ENCODE data around the gene POP5. TPM values are rescaled to one million over a fixed set of nuclear protein-coding genes. Genes with fewer than 3 reads are reported as not detected.

The POP5 gene
- total RNA-seq, 1 experiment from 2014 or later, result 64.0 TPM

DNA sequence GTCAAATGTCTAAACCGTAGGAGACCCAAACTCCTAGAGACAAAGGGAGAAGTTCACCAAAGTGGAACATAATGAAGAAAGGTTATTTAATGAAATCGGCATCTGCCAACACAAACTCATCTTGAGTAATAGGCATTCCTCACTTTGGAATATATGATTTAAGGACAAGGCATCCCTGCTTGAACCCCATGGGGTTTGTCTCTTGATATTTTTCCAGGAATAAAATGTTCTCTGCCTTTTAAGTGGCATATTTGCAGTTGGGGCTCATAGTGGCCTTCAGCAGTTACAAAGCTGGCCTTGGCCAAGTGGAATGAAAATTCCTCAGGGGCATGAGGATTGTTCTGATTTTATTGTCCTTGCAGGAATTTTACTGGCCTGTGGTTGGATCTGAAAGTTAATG is 7.1 kb downstream of the POP5 start:
- no peak overlapping the region for H3K4me2 ChIP-seq (ENCODE audit: insufficient read depth, insufficient read length, low read length)
- no peak overlapping the region for H4K5ac ChIP-seq (ENCODE audit: insufficient read length, low read depth, low read length)
- H3K23ac ChIP-seq (ENCODE audit: insufficient read length, low read depth, low read length), result no peak overlapping the region
- H2BK12ac ChIP-seq (ENCODE audit: insufficient read length, low read depth, low read length), result no peak overlapping the region
- no peak for TF ChIP-seq CTCF (conservative IDR thresholded peaks at IDR 0.05)
- no peak overlapping the region for H2AFZ ChIP-seq (ENCODE audit: low read length)
- no peaks in the 10 kb centered on the region for H3K4me1 ChIP-seq (ENCODE audit: insufficient read depth, low read length)
- H3K9me3 Mint-ChIP-seq, result no peaks in the 10 kb centered on the region
- no CpG with 5 or more reads among the region's 2 CpGs for WGBS (ENCODE audit: extremely low coverage, insufficient read length, low lambda C conversion rate)
- no peak overlapping the region for H2BK120ac ChIP-seq (ENCODE audit: low read depth, low read length, poor library complexity, severe bottlenecking)
- no peaks in the 10 kb centered on the region for H3K79me1 ChIP-seq (ENCODE audit: insufficient read depth, low read depth, low read length, poor library complexity, severe bottlenecking)
- no peaks in the 10 kb centered on the region for H3K27me3 ChIP-seq (ENCODE audit: insufficient read depth, low read length)
- H3K27ac ChIP-seq (ENCODE audit: insufficient read length, low read depth, low read length), result no peak overlapping the region
- H3K18ac ChIP-seq (ENCODE audit: insufficient read length, low read depth, low read length), result no peak overlapping the region
- no peak overlapping the region for H4K91ac ChIP-seq (ENCODE audit: insufficient read length, low read depth, low read length)
- H3K9ac ChIP-seq (ENCODE audit: extremely low read depth, insufficient read length, low read length), result no peak overlapping the region
- no peak overlapping the region for H3K14ac ChIP-seq (ENCODE audit: insufficient read depth, low read length)
- H3K79me2 ChIP-seq (ENCODE audit: insufficient read depth, low read length), result no peaks in the 10 kb centered on the region
- H2BK5ac ChIP-seq (ENCODE audit: insufficient read length, low read length), result no peak overlapping the region
- no peak overlapping the region for H2BK20ac ChIP-seq (ENCODE audit: low read depth, low read length, poor library complexity, severe bottlenecking)
- no peak for DNase-seq
- no peak overlapping the region for H3T11ph ChIP-seq (ENCODE audit: low read length)
- H3K27me3 Mint-ChIP-seq (ENCODE audit: low read depth), result no peaks in the 10 kb centered on the region
- peaks cover 47 to 96% (median 86%) of the 10 kb centered on the region in 3 experiments; a peak in 6 of 7 replicates for H3K36me3 Mint-ChIP-seq (ENCODE audit: insufficient read depth in 1 of 3, low read depth in 3 of 3)
- H2AK5ac ChIP-seq (ENCODE audit: insufficient read length, low read length), result no peak overlapping the region
- H3K4ac ChIP-seq (ENCODE audit: low read depth, low read length), result no peak overlapping the region
- H3K27ac Mint-ChIP-seq, result peak overlapping the region in 1 of 3 experiments; percentile 65; a peak in 2 of 7 replicates
- no peak overlapping the region for H3K4me3 Mint-ChIP-seq
- no peak overlapping the region for H4K8ac ChIP-seq (replicated peaks; ENCODE audit: insufficient read length, low read depth, low read length)
- no peak overlapping the region for H2BK15ac ChIP-seq (ENCODE audit: low read depth, low read length)
- no peaks in the 10 kb centered on the region for H3K9me3 ChIP-seq (ENCODE audit: control insufficient read depth, low read depth, low read length)
- H3K4me1 Mint-ChIP-seq, result no peaks in the 10 kb centered on the region
- H3K23me2 ChIP-seq (ENCODE audit: insufficient read length, low read depth, low read length, poor library complexity, severe bottlenecking), result no peaks in the 10 kb centered on the region
- H3K56ac ChIP-seq (ENCODE audit: insufficient read length, low read depth, low read length), result no peak overlapping the region
- H4K20me1 ChIP-seq (ENCODE audit: control insufficient read depth, insufficient read depth, insufficient read length), result no peaks in the 10 kb centered on the region

Measured in H9 (cell line).